GM10248 (cell line): ENCODE results near the gene SLAIN1.

Source experiments
- CTCF ChIA-PET: fragments of 300-600 bp; sonication (Branson Sonifier 250); formaldehyde crosslinking; extraction: SDS; loops from one replicate; lab custom pipeline; 2021; ENCODE audit warnings: antibody characterized with exemption; lab: Yijun Ruan, JAX
- POLR2A ChIA-PET: fragments of 350-650 bp; sonication (Branson Sonifier 250); formaldehyde crosslinking; extraction: SDS; loops from one replicate; lab custom pipeline; 2020; ENCODE audit warnings: antibody characterized with exemption; lab: Yijun Ruan, JAX
- DNase-seq: peaks from one replicate; pipeline ENCODE4 v3.0.0; 2012; ENCODE audit errors: extremely low spot score
- TF ChIP-seq, protein P1 (sequence below): IDR thresholded peaks from 2 replicates; pipeline ENCODE4 v1.5.1; 2012; ENCODE audit warnings: mild to moderate bottlenecking, low read depth; ENCODE audit errors: extremely low read depth, missing control alignments, control extremely low read depth

Gene SLAIN1

DNA sequence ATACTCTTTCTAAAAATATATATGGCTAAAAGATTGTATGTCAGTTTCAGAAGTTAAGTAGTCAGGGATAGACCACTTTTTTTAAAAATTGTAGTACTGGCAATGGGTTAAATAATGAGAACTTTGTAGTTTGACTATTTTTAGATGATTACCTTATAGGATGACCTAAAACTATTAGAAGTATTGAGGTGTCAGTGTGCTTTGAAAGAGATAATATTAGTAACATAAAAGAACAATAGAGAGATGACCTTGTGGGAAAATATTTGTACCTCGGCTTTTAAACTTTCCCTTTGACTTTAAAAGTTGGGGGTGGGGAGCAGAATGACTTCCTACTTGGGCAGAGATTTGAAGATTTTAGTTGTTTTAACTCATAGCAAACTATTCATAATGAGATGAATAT lies 48.3 kb downstream of the SLAIN1 start:
- DNase-seq, result no peak
- ChIA-PET POLR2A (no interaction called here), CTCF (interaction anchor here (1.5 kb wide), 1 partner anchor 11 kb away, joined by 3 read pairs; no protein-coding TSS in a partner anchor)
- TF ChIP-seq, protein P1, sequence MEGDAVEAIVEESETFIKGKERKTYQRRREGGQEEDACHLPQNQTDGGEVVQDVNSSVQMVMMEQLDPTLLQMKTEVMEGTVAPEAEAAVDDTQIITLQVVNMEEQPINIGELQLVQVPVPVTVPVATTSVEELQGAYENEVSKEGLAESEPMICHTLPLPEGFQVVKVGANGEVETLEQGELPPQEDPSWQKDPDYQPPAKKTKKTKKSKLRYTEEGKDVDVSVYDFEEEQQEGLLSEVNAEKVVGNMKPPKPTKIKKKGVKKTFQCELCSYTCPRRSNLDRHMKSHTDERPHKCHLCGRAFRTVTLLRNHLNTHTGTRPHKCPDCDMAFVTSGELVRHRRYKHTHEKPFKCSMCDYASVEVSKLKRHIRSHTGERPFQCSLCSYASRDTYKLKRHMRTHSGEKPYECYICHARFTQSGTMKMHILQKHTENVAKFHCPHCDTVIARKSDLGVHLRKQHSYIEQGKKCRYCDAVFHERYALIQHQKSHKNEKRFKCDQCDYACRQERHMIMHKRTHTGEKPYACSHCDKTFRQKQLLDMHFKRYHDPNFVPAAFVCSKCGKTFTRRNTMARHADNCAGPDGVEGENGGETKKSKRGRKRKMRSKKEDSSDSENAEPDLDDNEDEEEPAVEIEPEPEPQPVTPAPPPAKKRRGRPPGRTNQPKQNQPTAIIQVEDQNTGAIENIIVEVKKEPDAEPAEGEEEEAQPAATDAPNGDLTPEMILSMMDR, result no peak

DNA sequence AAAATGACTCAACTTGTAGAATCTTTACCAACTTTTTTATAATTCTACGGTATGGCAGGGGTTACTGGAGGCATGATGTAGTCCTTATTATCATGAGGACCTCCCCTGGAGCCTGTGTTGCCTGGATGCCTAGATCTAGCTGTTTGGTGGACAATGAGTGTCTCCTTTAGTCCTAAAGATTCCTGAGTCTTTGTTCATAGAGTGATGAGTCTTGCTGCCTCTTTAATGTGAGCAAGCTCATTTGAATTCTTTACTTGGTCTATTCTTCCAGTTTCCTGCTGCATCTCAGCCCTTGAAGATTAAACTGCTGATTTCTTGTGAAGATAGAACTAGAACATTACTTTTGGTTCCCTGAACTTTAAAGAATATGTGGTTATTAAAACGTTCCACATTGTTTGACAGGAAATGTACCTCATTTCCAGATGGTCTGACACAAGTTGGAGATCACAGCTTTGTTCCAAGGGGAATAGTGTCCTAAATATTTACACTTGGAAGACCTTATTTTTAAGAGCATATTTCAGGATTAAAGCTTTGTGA lies 51.9 kb downstream of the SLAIN1 start:
- TF ChIP-seq, protein P1, result no peak
- no peak for DNase-seq
- POLR2A ChIA-PET, result no interaction called here
- CTCF ChIA-PET, result interaction anchor here (0.9 to 6.3 kb wide), 10 partner anchors 8 to 162 kb away, joined by 3 to 104 read pairs (median 4); partner anchors contain the start of gene SLAIN1

DNA sequence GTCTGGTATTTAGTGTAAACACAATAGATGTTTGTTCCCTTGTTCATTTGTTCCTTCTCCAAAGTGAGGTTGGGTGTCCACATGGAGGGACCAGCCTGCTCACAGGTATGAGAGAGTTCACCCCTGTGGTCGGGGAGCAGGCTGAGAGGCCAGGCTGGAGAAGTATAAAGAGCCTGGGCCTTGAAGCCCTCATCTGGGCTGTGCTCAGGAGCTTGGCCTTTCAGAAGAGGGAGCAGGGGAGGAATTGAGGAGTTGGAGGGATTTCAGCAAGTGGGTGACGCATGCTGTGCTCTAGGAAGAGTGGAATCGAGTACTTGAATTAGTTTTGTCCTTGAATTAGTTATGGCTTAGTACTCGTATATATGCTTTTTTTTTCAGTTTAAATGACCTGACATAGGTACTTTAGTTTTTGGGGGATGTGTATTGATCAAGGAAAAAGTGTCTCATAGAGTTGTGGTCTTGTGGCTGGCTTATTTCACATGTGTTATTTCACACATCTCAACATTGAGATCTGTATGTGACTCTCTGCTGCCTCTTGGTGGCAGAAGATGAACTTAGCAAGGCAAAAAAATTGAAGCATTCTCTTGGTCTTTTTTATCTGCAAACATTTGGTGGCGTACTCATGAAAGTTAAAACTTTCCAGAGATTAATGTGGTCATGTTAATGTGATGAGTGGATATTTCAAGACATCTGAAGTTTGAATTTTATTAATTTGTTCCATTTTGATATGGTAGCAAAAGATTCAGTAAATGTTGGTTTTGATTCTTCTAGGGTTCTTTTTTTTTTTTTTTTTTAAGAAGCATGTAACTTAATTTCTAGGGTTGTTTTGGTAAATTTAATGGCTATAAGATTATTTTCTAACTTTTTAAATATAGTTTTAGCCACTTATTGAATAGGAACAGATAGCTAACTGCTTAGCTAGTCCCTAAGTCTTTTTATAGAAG lies 54.3 kb downstream of the SLAIN1 start:
- DNase-seq, result peak; percentile 46

DNA sequence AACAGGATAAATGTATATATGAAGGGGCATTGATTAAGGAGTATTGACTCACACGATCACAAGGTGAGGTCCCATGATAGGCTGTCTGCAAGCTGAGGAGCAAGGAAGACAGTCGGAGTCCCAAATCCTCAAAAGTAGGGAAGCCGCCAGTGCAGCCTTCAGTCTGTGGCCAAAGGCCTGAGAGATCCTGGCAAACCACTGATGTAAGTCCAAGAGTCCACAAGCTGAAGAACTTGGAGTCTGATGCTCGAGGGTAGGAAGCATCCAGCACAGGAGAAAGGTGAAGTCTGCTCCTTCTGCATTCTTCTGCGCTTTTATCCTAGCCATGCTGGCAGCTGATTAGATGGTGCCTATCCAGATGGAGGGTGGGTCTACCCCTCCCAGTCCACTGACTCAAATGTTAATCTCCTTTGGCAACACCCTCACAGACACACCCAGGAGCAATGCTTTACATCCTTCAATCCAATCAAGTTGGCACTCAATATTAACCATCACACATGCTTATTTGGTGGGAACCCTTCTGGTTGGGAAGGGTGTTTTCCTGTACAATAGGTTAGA lies 55.1 kb downstream of the SLAIN1 start:
- DNase-seq, result no peak
- ChIA-PET POLR2A (no interaction called here), CTCF (interaction anchor here (0.8 to 6.3 kb wide), 19 partner anchors 9 to 424 kb away, joined by 3 to 104 read pairs (median 4); partner anchors contain the start of gene SLAIN1)
- TF ChIP-seq, protein P1, result no peak

More for the DNA sequence above, 54.3 kb downstream of the SLAIN1 start:
- ChIA-PET CTCF (interaction anchor here (0.7 to 6.3 kb wide), 21 partner anchors 9 to 299 kb away, joined by 3 to 104 read pairs (median 4); partner anchors contain the start of gene SLAIN1), POLR2A (no interaction called here)
- TF ChIP-seq, protein P1, result peak; percentile 81

DNA sequence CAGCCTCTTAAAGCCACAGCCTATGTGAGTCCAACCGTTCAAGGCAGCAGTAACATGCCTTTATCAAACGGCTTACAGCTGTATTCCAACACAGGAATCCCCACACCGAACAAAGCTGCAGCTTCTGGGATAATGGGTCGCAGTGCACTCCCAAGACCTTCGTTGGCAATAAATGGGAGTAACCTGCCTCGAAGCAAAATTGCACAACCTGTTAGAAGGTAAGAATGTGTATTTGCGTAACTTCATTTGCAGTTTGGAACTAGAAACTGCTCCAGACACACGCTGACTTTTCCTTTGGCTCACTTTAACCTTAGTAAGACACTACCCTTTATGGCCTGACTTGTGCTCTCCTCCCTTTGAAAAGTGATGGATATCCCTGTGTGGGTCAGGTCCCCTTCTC lies 63.4 kb downstream of the SLAIN1 start:
- no peak for DNase-seq
- ChIA-PET POLR2A (no interaction called here), CTCF (interaction anchor here (1.7 to 1.8 kb wide), 2 partner anchors 8 to 168 kb away, joined by 10 to 11 read pairs; no protein-coding TSS in a partner anchor)

DNA sequence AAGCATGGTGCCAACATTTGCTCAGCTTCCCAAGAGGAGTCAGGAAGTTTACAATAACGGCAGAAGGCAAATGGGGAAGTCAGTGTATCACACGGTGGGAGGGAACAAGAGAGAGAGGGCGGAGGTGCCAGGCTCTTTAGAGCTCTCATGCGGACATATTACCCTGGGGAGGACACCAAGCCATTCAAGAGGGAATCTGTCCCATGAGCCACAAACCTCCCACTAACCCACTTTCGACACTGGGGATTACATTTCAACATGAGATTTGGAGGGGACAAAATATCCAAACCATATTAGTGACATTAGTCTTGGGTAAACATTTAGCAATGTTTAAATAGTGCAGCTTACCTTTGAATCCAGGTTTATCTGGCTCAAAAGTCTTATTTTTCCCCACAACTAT lies 69.9 kb downstream of the SLAIN1 start:
- TF ChIP-seq, protein P1, result no peak
- ChIA-PET CTCF (interaction anchor here (0.8 kb wide), 1 partner anchor 9 kb away, joined by 3 read pairs; no protein-coding TSS in a partner anchor), POLR2A (no interaction called here)
- DNase-seq, result no peak

More for the DNA sequence above, 63.4 kb downstream of the SLAIN1 start:
- TF ChIP-seq, protein P1, result no peak
